HCT116 (cell line): Measurements from ENCODE around the gene OR2A7.
"Not testable (repeated sequence)": the region's sequence is repeated elsewhere in the genome, so short reads cannot be mapped to it uniquely, and the experiment has no call there.

Source experiments
- EGR1 ChIP-seq: IDR thresholded peaks from 2 replicates; pipeline ENCODE4 v1.6.1; 2012; ENCODE audit warnings: low read depth
- ELF1 ChIP-seq: IDR thresholded peaks from 2 replicates; pipeline ENCODE4 v1.6.1; 2012; ENCODE audit warnings: low read depth, borderline replicate concordance
- EZH2 ChIP-seq: fragments of 200-600 bp; sonication (generic); IDR thresholded peaks from 2 replicates; pipeline ENCODE4 v1.6.1; 2017; ENCODE audit warnings: antibody characterized with exemption, mixed run types
- JUND ChIP-seq: IDR thresholded peaks from 2 replicates; pipeline ENCODE4 v1.6.1; 2012
- POLR2A ChIP-seq: IDR thresholded peaks from 2 replicates; pipeline ENCODE4 v1.7.0; 2011; ENCODE audit warnings: borderline replicate concordance; ENCODE audit not compliant: insufficient read depth, insufficient read length; ENCODE audit errors: extremely low read depth
- POLR2AphosphoS5 ChIP-seq: IDR thresholded peaks from 2 replicates; pipeline ENCODE4 v1.6.1; 2011; ENCODE audit warnings: mild to moderate bottlenecking, low read depth, low read length, moderate library complexity
- RAD21 ChIP-seq: IDR thresholded peaks from 2 replicates; pipeline ENCODE4 v1.6.1; 2012; ENCODE audit warnings: low read depth, mild to moderate bottlenecking
- SIN3A ChIP-seq: IDR thresholded peaks from 2 replicates; pipeline ENCODE4 v1.6.1; 2012; ENCODE audit warnings: low read depth
- SRF ChIP-seq: IDR thresholded peaks from 2 replicates; pipeline ENCODE4 v1.6.1; 2012; ENCODE audit warnings: low read depth
- ZNF274 ChIP-seq: fragments of 200-500 bp; sonication (Bioruptor generic); IDR thresholded peaks from 2 replicates; pipeline ENCODE4 v1.6.1; 2014; ENCODE audit warnings: mild to moderate bottlenecking, low read depth, low read length, inconsistent platforms
- TF ChIP-seq, protein P1 (sequence below), 3 experiments: fragments of 200-600 bp in 1 of 3; sonication (generic) in 1 of 3; IDR thresholded peaks in 2 of 3; conservative IDR thresholded peaks in 1 of 3; 2 replicates each; pipeline ENCODE4 v1.5.1; 2012 to 2017; ENCODE audit warnings: low read depth in 2 of 3, low read length in 2 of 3, antibody characterized with exemption in 1 of 3, borderline replicate concordance in 1 of 3, control low read depth in 1 of 3, mild to moderate bottlenecking in 1 of 3, mixed read lengths in 1 of 3, mixed run types in 1 of 3, moderate library complexity in 1 of 3; ENCODE audit not compliant: insufficient read depth in 1 of 3
- TF ChIP-seq, protein P2 (sequence below): IDR thresholded peaks from 2 replicates; pipeline ENCODE4 v1.6.1; 2012; ENCODE audit warnings: low read depth
- TF ChIP-seq, protein P3 (sequence below): IDR thresholded peaks from 2 replicates; pipeline ENCODE4 v1.6.1; 2012

DNA sequence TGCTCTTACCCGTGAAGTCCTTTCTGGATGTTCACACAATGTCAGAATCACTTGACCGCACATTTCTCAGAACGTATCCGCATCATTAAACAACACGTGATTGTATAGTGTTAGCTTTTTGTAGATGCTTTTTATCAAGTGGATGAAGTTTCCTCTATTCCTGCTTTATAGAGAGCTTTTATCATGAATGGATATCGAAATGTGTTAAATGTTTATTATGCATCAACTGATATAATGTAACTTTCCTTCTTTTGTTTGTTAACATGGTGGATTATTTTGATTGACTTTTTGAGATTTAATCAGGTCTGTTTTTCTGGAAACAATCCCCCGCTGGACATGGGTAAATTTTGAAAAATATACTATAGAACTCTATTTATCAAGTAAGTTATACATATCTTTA, at the start of gene OR2A7:
- TF ChIP-seq POLR2A, ELF1, POLR2AphosphoS5, JUND, RAD21, SRF, EZH2, EGR1, ZNF274, SIN3A: not testable (repeated sequence)
- TF ChIP-seq, protein P1, sequence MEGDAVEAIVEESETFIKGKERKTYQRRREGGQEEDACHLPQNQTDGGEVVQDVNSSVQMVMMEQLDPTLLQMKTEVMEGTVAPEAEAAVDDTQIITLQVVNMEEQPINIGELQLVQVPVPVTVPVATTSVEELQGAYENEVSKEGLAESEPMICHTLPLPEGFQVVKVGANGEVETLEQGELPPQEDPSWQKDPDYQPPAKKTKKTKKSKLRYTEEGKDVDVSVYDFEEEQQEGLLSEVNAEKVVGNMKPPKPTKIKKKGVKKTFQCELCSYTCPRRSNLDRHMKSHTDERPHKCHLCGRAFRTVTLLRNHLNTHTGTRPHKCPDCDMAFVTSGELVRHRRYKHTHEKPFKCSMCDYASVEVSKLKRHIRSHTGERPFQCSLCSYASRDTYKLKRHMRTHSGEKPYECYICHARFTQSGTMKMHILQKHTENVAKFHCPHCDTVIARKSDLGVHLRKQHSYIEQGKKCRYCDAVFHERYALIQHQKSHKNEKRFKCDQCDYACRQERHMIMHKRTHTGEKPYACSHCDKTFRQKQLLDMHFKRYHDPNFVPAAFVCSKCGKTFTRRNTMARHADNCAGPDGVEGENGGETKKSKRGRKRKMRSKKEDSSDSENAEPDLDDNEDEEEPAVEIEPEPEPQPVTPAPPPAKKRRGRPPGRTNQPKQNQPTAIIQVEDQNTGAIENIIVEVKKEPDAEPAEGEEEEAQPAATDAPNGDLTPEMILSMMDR (IDR thresholded peaks at IDR 0.05 in 2 of 3, conservative IDR thresholded peaks at IDR 0.05 in 1 of 3; ENCODE audit: borderline replicate concordance in 1 of 3, insufficient read depth in 1 of 3, low read depth in 2 of 3, low read length in 2 of 3), result not testable (repeated sequence)
- TF ChIP-seq, protein P2, sequence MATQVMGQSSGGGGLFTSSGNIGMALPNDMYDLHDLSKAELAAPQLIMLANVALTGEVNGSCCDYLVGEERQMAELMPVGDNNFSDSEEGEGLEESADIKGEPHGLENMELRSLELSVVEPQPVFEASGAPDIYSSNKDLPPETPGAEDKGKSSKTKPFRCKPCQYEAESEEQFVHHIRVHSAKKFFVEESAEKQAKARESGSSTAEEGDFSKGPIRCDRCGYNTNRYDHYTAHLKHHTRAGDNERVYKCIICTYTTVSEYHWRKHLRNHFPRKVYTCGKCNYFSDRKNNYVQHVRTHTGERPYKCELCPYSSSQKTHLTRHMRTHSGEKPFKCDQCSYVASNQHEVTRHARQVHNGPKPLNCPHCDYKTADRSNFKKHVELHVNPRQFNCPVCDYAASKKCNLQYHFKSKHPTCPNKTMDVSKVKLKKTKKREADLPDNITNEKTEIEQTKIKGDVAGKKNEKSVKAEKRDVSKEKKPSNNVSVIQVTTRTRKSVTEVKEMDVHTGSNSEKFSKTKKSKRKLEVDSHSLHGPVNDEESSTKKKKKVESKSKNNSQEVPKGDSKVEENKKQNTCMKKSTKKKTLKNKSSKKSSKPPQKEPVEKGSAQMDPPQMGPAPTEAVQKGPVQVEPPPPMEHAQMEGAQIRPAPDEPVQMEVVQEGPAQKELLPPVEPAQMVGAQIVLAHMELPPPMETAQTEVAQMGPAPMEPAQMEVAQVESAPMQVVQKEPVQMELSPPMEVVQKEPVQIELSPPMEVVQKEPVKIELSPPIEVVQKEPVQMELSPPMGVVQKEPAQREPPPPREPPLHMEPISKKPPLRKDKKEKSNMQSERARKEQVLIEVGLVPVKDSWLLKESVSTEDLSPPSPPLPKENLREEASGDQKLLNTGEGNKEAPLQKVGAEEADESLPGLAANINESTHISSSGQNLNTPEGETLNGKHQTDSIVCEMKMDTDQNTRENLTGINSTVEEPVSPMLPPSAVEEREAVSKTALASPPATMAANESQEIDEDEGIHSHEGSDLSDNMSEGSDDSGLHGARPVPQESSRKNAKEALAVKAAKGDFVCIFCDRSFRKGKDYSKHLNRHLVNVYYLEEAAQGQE, result not testable (repeated sequence)
- TF ChIP-seq, protein P3, sequence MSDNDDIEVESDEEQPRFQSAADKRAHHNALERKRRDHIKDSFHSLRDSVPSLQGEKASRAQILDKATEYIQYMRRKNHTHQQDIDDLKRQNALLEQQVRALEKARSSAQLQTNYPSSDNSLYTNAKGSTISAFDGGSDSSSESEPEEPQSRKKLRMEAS, result not testable (repeated sequence)
